Gastrocnemius medialis (tissue), 4 donors: ENCODE measurements around the gene TSC22D3.

Source experiments
- POLR2A ChIP-seq, 2 donors: fragments of 450-650 bp; IDR thresholded peaks; one replicate each; pipeline ENCODE4 v1.6.1; 2017; ENCODE audit warnings: antibody characterized with exemption in 2 of 2, mild to moderate bottlenecking in 2 of 2, moderate library complexity in 2 of 2
- TF ChIP-seq, protein P1 (sequence below), 5 experiments: fragments of 450-650 bp in 3 of 5; fragments of 200-600 bp in 2 of 5; sonication (generic) in 2 of 5; IDR thresholded peaks in 4 of 5; conservative IDR thresholded peaks in 1 of 5; 1 replicate in 4 of 5; 2 replicates in 1 of 5; pipeline ENCODE4 v1.5.1; 2016 to 2019; ENCODE audit warnings: antibody characterized with exemption in 5 of 5, mild to moderate bottlenecking in 3 of 5, moderate library complexity in 3 of 5

DNA sequence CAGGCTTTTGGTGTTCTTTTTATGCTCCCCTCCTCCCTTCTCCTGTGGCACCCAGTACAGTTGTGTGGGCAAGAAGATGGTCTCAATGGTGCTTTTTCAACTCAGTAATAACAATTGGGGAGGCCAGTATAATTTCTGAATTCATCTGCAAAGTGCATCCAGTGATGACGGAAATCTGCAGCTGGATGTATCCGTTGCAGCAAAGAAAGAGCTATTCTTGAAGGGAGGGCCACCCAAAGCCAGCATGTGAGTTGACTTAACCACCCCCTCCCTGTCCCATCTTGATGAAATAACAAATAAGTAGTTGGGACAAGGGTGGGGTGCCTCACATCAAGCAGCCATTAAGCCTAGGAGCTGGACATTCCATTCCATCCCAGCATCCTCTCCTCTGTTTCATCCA lies 30.7 kb downstream of the TSC22D3 start:
- no peak for TF ChIP-seq POLR2A (IDR thresholded peaks at IDR 0.05)
- TF ChIP-seq, protein P1, sequence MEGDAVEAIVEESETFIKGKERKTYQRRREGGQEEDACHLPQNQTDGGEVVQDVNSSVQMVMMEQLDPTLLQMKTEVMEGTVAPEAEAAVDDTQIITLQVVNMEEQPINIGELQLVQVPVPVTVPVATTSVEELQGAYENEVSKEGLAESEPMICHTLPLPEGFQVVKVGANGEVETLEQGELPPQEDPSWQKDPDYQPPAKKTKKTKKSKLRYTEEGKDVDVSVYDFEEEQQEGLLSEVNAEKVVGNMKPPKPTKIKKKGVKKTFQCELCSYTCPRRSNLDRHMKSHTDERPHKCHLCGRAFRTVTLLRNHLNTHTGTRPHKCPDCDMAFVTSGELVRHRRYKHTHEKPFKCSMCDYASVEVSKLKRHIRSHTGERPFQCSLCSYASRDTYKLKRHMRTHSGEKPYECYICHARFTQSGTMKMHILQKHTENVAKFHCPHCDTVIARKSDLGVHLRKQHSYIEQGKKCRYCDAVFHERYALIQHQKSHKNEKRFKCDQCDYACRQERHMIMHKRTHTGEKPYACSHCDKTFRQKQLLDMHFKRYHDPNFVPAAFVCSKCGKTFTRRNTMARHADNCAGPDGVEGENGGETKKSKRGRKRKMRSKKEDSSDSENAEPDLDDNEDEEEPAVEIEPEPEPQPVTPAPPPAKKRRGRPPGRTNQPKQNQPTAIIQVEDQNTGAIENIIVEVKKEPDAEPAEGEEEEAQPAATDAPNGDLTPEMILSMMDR (IDR thresholded peaks at IDR 0.05 in 4 of 5, conservative IDR thresholded peaks at IDR 0.05 in 1 of 5): no peak
